NCI-H345 treated with DMSO at 0.1 percent for 48 hours (cell line): ENCODE measurements around the gene RASSF3.
"Not testable (repeated sequence)": the region's sequence is repeated elsewhere in the genome, so short reads cannot be mapped to it uniquely, and the experiment has no call there.

Experiments
- DNase-seq: peaks from one replicate; lab custom pipeline; 2025; ENCODE audit not compliant: unreplicated experiment; lab: John Stamatoyannopoulos, UW

RASSF3 gene, protein sequence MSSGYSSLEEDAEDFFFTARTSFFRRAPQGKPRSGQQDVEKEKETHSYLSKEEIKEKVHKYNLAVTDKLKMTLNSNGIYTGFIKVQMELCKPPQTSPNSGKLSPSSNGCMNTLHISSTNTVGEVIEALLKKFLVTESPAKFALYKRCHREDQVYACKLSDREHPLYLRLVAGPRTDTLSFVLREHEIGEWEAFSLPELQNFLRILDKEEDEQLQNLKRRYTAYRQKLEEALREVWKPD

DNA sequence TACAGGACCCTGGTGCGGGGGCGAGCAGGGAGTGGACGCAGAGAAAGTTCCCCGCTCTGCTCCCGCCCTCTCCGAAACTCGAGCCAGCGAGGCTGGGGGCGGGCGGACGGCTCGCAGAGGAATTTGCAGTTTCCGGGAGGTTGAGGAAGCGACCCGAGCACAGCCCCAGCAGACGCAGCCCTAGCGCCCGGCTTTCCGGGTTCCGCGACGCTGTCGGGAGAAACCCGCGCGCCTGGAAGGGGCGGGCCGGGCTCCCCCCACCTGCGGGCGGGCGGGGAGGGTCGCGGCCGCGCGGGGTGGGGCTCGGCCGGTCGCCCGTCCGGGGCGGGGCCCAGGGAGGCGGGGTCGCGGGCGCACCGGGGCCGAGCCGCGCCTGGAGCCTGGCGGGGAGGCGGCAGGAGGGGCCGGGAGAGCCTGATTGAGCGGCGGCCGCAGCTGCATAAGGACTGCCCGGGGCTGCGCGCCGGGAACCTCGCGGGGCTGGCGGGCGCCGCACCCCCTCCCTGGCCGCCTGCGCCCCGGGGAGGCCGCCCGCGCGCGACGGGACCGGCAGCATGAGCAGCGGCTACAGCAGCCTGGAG, at the start of gene RASSF3:
RASSF3 (plus strand) TSS at position 417 of the 581 bp plus-strand sequence; CDS start at position 555, 138 bp downstream.
- DNase-seq, result peak; percentile 23

DNA sequence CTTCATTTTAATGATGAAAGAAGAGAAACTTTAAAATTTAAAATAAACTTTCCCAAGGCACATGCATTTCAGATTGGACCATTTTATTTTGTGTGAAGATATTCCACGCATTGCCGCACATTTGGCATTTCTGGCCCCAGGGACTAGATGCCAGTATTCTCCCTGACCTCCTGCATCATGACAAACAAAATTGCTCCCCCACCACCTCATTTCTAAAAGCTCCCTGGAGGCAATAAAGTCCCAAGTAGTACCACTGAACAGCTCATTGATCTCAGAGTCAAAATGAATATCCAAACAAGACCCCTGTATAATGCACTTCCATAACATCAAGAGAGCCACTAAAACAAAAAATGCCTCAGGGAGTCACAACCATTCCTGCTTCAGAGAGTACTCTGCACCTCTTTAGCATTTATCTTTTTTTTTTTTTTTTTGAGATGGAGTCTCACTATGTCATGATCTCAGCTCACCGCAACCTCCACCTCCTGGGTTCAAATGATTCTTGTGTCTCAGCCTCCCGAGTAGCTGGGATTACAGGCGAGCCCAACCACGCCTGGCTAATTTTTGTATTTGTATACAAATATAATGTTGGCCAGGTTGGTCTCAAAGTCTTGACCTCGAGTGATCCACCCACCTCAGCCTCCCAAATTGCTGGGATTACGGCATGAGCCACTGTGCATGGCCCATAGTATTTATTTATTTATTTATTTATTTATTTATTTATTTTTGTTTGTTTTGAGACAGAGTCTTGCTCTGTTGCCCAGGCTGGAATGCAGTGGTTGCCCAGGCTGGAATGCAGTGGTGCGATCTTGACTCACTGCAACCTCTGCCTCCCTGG, 48.8 kb upstream of the RASSF3 start:
- no peak for DNase-seq

DNA sequence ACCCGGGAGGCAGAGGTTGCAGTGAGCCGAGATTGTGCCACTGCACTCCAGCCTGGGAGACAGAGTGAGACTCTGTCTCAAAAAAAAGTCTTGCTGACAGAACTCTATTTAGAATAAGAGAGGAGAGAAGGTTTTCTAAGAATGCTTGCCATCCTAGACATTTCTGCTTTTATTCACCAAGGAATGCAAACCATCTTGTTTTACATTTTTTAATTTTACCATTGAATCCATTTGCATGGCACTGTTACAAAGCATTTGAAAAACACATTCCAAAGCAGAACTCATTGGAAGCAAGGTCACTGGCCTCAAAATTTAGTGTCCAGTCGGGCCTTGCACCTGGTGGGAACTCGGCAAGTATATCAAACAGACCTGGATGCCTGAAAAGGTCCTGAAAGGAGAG, 44.2 kb upstream of the RASSF3 start:
- no peak for DNase-seq

DNA sequence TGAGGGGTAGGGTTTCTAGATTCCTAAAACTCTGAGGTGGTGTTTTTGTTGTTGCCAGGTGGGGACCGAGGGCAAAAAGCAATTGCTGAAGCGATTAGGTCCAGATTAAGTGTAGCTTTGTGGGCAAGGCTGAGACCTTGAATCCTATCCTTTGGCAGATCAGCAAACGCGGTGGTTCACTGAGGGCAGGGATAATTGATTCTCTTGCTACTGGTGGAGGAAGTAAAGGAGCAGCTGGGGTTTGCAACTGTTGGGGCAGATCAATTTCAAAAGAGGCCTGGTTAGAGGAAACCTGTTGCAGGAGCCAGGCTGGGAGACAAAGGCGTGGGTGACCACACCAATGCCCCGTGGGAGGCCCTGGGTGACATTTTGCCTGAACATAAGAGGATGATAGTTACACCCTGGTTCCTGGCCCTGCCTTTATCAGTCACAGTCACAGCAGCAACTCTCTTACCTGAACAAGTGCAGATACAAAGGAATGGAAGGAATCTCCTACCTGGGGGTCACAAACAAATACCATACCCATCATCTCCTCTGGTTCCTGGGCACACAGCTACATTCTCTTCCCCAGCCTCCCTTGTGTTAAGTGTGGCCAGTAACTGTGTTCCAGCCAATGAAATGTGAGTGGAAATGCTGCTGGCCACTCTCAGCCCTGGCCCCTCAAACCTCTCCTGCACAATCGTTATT, 43.3 kb upstream of the RASSF3 start:
- DNase-seq, result no peak

DNA sequence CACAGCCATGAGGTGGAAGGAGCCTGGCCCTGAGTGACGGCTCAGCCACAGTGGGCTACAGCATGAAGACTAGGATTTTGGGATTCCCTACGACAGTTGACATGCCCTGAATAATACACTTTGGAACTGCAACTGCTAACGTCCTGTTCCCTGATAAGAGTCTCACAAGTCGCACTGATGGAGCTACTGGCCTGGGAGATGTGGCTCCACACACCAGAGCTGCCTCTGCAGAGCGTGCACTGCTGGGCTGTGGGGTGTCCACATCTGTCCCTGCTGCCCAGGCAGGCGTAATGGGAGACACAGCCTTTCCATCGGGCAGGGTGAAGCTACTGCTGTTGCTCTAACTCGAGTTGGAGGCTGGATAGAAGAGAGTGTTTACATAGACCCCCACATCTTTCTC, 42.7 kb upstream of the RASSF3 start:
- DNase-seq, result no peak

DNA sequence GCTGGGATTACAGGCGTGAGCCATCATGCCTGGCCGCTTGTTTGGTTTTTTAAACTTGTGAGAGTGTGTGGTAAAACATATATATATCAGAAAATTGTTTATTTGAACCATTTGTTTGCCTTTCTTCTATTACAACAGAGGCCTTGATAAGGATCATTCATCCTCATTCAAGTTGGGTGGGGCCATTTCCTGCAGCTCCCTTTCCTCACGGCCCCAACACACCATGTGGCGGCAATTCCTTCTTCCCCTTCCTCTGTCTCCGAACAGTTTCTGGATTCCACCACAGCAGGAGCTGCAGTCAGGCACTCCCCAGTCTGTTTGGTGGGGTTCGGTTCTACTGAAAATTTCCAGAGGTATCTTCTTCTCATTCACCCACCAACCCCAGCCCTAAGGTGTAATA, 42.0 kb upstream of the RASSF3 start:
- DNase-seq, result no peak

DNA sequence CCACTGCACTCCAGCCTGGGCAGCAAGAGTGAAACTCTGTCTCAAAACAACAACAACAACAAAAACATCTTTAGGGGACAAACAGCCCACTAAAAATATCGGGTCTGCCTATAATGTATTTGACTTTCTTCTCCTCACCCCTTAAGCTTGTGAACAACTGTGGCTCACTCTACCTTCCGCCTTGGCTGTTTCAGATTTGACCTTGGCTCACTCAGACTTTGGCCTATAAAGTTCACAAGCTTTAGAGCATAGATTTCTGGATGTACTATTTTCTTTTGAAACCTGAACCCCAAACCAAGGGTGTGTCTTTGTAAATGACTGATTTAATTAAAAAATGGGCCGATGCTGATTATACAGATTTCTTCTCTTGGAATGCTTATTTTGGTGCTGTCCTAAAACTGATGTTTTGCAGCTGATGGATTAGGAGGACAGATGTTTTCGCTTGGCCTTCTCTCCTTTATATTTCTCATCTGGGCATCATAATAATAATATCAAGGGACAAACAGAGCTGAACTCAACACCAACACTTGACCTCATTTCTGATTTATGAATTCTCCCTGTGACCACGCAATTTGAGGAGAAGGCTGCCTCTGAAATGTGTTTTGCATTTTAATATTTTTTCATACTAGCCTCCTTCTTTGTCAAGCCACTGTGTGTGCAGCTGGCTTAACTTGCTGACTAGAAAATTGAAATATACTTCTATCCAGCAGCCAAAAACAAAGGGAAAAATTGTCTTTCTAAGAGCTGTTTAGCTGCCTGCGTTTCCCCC, 40.2 kb upstream of the RASSF3 start:
- DNase-seq, result no peak

DNA sequence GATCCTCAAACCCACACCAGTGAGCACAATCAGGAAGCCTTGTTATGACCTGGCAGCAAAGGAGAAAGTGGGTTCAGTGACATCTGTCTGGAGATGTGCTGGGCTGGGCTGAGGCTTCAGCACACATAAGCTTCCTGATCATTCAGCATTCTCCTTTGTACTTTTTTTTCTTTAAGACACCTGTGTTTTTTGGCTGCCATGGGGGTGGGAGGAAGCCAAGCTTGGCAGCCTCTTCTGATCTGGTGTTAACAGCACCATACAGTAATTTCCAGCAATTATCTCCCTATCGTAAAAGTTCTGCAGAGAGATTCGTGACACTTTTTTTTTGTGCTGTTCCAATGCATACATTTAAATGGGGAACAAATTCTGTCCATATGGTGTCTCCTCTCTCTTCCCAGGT, 38.9 kb upstream of the RASSF3 start:
- no peak for DNase-seq

DNA sequence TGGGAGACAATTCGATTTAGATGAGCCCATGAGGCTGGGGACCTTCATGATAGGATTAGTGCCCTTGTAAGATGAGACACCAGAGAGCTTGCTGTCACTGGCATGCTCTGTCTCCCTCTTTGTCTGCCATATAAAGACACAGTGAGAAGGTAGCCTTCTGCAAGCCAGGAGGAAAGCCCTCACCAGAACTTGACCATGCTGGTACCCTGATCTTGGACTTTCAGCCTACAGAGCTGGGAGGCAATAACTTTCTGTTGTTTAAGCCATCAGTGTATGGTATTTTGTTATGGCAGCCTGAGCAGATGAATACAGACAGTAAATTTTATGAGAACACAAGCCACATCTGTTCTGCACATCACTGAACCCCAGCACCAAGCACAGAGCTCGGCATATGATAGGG, 38.1 kb upstream of the RASSF3 start:
- DNase-seq, result no peak

DNA sequence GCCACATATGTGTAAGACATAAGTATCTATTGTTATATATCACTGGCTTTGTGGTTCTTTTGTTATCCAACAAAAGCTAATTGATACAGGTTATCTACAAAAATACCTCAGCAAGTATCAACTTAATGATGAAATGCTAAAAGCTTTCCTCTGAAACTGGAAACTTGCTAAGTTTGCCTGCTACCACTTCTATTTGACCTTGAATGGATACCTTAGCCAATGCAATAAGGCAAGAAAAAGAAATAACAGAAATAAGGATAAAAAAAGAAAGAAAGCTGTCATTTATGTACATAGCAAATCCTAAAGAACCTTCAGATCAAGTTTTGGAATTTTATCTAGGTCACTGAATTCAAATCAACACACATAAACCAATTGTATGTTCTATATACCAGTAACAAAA, 35.5 kb upstream of the RASSF3 start:
- DNase-seq, result no peak

DNA sequence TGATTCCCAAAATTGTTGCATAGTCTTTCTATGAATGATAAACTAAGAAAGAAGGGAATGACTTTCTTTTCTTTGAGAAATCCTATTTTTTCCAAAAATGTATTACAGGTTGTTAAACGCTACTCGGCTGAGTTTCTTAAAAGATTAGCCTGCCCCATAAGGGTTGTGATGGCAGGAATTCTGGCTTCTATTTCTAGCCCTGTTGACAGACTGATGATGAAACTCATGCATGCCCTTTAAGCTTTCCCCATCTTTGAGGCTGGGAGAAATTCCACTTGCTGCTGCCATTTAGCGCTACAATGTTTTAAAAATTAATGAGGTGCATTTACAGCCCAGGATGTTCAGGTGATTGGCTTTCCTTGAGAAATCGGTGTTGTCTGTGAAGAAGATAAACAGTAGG, 33.2 kb upstream of the RASSF3 start:
- DNase-seq, result no peak

DNA sequence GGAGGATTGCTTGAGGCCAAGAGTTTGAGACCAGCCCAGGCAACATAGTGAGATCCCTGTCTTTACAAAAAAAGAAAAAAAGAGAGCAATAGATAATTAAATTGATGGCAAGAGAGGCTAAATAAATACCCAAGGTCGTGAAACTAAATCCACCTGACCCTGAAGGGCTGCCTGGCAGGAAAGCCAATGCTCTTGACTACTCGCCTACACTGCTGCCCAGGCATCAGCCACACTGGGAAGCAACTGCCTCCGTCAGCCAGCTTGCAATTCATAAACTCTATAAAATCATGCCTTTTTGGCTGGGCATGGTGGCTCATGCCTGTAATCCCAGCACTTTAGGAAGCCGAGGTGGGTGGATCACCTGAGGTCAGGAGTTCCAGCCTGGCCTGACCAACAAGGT, 31.7 kb upstream of the RASSF3 start:
- no peak for DNase-seq

DNA sequence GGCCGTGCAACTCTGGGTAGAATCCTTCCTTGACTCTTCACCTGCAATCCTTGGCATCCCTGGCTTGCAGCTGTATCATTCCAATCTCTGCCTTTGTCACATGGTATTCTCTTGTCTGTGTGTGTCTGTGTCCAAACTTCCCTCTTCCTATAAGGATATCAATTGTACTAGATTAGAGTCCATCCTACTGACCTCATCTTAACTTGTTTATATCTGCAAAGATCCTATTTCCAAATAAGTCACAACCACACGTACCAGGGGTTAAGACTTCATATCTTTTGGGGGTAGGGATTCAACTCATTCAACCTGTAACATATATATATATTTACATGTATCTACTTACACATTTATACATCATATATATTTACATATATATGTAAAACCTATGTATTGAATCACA, 29.6 kb upstream of the RASSF3 start:
- DNase-seq, result no peak

DNA sequence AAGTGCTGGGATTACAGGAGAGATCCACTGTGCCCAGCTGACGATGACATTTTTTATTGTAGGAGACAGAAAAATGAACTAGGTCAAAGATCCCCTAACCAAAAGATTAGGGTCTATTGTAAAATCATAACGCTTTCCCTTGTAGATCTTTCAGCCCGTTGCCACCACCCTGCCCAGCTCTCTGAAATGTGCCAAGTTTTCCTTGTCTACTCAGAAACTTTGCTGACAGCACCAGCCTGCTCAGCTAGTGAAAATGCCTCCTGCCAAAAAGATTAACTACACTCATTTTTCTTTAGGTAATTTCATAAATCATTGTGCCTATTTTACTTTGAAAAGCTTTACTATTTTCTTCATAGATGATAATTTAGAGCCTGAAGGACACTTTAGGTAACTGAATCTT, 28.2 kb upstream of the RASSF3 start:
- no peak for DNase-seq

DNA sequence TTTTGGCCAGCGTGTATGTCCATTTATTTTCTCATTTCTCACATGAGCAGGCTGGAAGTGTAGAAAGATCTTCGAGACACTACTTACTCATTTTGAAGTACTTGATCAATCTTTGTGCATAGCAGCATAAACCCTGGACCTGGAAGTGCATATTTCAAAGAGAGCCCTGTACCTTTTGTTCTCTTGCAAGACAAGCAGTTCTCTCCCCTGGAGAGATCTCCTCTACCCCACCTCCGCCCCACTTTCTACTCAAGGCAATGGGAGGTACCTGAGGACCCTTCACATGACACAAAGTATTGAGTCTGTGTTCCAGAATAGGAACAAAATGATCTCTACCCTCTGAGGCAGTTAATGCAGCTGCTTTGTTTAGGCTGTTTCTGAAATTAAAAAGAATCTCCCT, 27.4 kb upstream of the RASSF3 start:
- DNase-seq, result no peak

DNA sequence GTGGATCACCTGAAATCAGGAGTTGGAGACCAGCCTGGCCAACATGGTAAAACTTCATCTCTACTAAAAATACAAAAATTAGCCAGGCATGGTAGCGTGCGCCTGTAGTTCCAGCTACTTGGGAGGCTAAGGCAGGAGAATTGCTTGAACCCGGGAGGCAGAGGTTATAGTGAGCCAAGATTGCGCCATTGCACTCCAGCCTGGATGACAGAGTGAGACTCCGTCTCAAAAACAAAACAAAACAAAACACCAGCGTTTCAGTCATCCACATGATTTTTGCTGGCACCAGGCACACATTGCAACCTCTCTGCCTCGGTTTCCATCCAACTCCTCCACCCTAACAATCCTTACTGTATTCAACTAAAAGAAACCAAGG, 26.9 kb upstream of the RASSF3 start:
- DNase-seq, result not testable (repeated sequence)

DNA sequence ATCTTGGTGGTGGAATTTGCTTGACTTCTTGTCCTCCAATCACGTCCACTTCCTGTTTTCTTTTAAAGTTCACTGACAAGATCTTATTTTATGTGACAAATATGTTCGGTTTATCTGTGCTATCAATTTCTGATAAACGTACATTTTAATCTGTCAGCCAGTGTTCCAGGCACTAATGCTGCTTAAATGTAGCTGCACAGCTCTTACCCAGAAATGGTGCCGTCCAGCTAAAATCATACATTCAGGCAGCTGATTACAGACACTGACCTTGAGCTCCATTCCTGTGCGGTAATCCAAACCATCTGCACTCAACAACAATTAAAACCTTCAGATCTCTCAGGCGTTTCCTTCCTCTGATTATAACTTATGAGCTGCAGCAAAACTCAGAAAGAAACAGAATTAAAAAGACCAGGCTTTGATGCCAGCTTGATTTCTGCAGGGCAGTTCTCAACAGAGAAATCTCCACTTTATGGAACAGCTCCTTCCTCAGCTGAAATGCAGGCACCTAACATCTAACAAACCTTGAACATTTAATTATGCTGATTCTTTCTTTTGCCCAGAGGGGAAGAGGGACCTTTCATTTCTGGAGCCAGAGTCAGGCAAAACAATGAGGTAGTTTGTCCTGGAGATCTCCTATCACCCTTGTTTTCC, 26.4 kb upstream of the RASSF3 start:
- no peak for DNase-seq

DNA sequence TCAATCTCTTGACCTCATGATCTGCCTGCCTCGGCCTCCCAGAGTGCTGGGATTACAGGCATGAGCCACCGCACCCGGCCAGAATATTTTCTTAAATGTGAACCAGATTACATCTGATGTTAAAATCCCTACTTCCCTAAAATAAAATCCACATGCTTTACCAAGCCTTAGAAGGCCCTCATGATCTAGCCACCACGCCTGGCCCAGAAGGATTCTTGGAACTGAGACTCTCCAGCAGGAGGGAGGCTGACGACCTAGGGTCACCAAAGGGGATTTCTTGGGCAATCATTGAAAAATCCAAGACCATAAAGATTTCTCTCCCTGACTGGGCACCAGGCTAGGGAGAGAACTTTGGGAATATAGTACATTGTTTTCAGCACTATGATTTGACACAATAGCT, 25.2 kb upstream of the RASSF3 start:
- DNase-seq, result no peak

DNA sequence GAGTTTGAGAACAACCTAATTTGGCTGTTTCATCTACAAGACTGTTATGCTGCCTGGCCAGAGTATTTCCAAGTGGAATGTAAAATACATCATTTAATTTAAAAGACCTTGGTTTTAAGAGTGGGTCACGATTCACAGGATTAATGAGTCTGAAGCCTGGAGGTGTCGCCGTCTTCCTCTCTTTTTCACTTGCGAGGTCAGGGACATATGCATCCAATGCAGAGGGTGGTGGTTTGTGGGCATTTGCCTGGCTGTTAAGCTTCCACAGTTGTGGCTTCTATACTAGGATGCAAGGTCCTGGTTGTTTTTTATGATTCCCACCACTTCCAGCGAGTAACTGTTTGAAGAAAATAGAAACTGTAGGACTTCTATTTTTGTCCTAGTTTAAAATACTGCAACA, 22.8 kb upstream of the RASSF3 start:
- DNase-seq, result no peak

DNA sequence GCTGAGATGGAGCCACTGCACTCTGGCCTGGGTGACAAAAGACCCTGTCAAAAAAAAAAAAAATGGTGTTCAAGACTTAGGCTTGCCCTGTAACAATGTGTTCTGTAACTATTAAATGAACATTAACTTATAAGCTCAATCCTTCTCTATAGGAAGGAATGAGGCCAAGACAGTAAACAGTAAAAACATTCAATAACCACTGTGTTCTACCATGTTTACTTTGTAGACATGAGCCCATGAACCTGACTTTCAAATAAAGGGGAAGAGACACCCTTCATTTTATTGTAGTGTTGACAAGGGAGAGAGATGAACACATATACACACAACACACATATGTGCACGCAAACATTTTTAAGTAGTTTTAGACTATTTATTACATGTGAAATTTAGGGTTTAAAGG, 20.1 kb upstream of the RASSF3 start:
- DNase-seq, result no peak
